HG03558 (cell line): ENCODE data around the gene ZBTB7C.

Experiments
- ATAC-seq: cut with Tn5 transposase; IDR thresholded peaks from one replicate; pipeline ENCODE4 v1.9.1; 2021; ENCODE audit warnings: moderate number of reproducible peaks; ENCODE audit not compliant: unreplicated experiment; ENCODE audit errors: extremely low read depth

The ZBTB7C gene

GRCh38 chr18:48036641-48037421 is 372.4 kb downstream of the ZBTB7C start:
- no peak for ATAC-seq

GRCh38 chr18:48036226-48036625 is 373.0 kb downstream of the ZBTB7C start:
- no peak for ATAC-seq

GRCh38 chr18:48035556-48035860 is 373.7 kb downstream of the ZBTB7C start:
- ATAC-seq: no peak

- no peak for ATAC-seq
These were observed 374.3 kb downstream of the ZBTB7C start for GRCh38 chr18:48034651-48035555.

GRCh38 chr18:48033790-48034650 is 375.2 kb downstream of the ZBTB7C start:
- ATAC-seq: no peak

GRCh38 chr18:48032876-48033789 is 376.1 kb downstream of the ZBTB7C start:
- ATAC-seq: no peak

GRCh38 chr18:48031641-48032040 is 377.5 kb downstream of the ZBTB7C start:
- ATAC-seq: no peak

GRCh38 chr18:48030616-48031480 is 378.3 kb downstream of the ZBTB7C start:
- ATAC-seq: no peak

GRCh38 chr18:48029296-48029986 is 379.7 kb downstream of the ZBTB7C start:
- no peak for ATAC-seq

GRCh38 chr18:48028696-48029095 is 380.5 kb downstream of the ZBTB7C start:
- ATAC-seq: no peak

- ATAC-seq: no peak
These were observed 381.1 kb downstream of the ZBTB7C start for GRCh38 chr18:48028081-48028480.

- no peak for ATAC-seq
These were observed 381.7 kb downstream of the ZBTB7C start for GRCh38 chr18:48027401-48027963.

- ATAC-seq: no peak
These were observed 383.0 kb downstream of the ZBTB7C start for GRCh38 chr18:48026216-48026615.

- no peak for ATAC-seq
These were observed 384.1 kb downstream of the ZBTB7C start for GRCh38 chr18:48024881-48025660.

- no peak for ATAC-seq
These were observed 385.1 kb downstream of the ZBTB7C start for GRCh38 chr18:48024009-48024512.

- no peak for ATAC-seq
These were observed 385.7 kb downstream of the ZBTB7C start for GRCh38 chr18:48023334-48024008.
